Subcutaneous adipose tissue (tissue), 4 donors: ENCODE data around the gene SAMD14. TPM values are rescaled to one million over a fixed set of nuclear protein-coding genes. Genes with fewer than 3 reads are reported as not detected.

Source experiments
- total RNA-seq, 4 donors: library from RNA; depleted of rRNA; stranded (reverse); fragments of >200 nt; gene quantifications; one replicate each; pipeline ENCODE4 v1.1.0, GENCODE V29; 2016
- TF ChIP-seq, protein P1 (sequence below): fragments of 450-650 bp; IDR thresholded peaks from one replicate; pipeline ENCODE4 v1.5.1; 2016; ENCODE audit warnings: low read depth, mild to moderate bottlenecking, control low read depth, antibody characterized with exemption, moderate library complexity

Gene SAMD14
- total RNA-seq, 4 donors from 2014 or later, result 0.33 to 0.38 (median 0.34) TPM; not detected in 1

DNA sequence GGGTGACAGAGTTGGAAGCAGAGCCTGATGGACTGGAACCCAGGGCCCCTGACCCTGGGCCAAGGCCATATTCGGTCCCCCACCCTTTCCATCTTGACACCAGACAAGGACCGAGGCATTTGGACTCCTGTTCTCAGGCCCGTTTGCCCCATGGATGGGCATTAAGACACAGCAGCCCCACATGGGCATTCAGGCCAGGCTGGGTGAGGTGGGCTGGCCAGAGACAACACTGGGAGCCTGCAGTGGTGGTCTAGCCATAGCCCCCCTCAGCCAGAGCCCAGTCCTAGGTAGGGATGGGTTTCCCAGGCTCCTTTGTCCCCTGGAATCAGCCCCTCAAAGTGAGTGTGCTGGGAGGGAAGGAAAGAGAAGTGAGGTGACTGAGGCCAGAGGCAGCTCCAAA, 33.2 kb downstream of the SAMD14 start:
- TF ChIP-seq, protein P1, sequence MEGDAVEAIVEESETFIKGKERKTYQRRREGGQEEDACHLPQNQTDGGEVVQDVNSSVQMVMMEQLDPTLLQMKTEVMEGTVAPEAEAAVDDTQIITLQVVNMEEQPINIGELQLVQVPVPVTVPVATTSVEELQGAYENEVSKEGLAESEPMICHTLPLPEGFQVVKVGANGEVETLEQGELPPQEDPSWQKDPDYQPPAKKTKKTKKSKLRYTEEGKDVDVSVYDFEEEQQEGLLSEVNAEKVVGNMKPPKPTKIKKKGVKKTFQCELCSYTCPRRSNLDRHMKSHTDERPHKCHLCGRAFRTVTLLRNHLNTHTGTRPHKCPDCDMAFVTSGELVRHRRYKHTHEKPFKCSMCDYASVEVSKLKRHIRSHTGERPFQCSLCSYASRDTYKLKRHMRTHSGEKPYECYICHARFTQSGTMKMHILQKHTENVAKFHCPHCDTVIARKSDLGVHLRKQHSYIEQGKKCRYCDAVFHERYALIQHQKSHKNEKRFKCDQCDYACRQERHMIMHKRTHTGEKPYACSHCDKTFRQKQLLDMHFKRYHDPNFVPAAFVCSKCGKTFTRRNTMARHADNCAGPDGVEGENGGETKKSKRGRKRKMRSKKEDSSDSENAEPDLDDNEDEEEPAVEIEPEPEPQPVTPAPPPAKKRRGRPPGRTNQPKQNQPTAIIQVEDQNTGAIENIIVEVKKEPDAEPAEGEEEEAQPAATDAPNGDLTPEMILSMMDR, result no peak

DNA sequence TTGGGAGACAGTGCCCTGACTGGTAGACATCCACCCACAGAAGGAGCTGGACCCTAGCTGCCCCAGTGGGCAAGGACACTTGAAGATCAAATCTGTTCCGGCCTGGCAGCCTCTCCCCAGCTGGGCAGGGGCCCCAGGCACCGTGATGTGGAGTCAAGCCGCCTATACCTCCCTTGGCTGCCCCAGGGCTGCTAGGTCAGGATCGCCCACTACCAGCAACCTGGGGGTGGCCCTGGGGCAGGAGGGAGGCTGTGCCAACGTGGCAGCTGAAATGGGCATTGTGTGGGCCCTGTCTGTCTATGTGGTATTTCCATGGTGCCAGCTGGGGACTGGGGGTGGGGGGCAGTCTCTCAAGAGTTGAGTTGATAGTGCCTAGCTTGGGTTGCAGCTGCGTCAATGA, 33.9 kb downstream of the SAMD14 start:
- TF ChIP-seq, protein P1, result no peak

DNA sequence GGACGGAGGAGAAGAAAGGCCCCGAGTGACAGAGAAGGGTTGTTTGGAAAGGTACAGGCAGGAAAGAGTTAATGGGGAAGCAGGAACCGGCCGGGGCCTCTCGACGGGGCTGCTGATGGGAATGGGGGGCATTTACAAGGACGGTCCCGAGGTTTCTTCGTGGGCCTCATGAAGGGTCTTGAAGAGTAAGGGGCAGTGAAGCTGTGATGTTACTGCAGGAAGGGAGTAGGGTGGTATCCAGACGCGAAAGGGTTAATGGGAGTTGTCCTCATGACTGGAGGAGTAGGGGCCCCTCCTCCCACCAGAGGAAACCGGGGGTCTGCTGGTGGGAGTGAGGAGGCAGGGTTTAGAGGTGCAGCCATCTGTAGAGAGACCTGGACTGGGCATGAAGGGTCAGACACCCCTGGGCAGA, 34.3 kb downstream of the SAMD14 start:
- TF ChIP-seq, protein P1, result no peak

DNA sequence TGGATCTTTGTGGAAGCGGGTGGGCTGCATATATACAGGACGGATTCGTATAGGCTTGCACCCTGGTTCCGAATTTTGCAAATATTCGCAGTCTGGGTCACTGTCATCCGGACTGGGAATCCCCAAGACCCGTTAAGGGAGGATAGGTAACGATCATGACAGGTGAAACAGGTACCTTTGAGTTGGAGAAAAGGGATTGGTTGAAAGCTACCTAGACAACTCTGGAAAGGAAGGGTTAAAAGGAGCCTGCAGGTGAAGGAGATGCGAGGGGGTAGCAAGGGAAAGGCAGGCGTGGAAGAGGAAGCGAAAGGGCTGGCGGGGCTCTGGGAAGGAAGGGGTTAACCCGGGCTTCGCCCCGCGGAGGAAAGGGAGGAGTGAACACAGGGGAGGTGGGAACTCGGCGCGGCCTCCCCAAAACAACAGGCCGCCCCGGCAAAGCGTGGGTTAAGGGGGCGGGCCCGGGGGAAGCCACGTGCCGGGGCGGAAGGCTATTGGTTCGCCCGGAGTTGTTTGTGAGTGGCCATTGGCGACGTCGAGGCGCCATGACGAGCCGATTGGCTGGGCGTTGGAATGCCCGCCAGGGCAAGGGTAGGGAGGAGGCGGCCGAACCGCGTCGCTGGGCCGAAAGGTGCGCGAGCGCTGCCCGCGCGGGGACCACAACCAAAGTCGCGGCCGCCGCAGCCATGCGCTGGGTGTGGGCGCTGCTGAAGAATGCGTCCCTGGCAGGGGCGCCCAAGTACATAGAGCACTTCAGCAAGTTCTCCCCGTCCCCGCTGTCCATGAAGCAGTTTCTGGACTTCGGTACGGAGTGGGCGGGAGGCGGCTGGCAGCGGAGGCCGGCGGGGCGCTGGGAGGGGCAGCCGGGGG, 35.0 kb downstream of the SAMD14 start, which contains the start of gene PDK2:
TSS of gene PDK2 (plus strand) at position 599 of the 867 bp plus-strand sequence. CDS start at position 684, 85 bp downstream.
- TF ChIP-seq, protein P1, result no peak

DNA sequence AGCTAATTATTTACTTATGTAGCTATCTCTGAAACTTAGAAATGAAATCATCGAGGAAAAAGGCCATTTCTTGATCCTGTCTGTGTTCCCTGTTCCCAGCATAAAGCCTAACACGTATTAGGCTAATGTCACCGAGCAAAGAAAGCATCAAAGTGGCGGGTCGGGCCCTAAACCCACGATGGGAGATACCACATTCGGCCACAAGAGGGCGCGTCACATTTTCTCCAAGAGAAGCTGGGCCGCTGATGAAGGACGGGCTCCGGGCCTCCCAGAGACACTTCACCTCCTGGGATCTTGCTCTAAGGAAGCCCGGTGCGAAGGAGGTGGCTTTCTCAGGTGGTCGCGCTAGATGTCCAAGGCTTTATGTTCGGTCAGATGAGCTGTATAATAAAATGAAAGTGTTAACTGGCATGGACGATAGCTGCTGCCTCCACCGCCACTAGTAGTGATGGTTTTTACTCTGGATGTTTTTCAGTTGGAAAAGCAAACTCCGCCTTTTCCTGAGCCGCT, 35.7 kb downstream of the SAMD14 start:
- TF ChIP-seq, protein P1, result no peak

DNA sequence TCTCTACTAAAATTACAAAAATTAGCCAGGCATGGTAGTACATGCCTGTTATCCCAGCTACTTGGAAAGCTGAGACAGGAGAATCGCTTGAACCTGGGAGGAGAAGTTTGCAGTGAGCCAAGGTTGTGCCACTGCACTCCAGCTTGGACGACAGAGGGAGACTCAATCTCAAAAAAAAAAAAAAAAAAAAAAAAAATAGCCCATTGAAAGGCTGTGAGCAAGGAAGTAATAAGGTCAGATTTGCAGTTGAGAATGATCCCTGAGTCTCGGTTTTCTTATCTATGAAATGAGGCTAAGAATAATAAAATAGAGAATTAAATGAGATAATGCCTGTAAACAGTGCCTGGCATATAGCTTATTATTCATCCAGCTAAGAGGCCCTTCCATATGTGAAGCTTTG, 36.2 kb downstream of the SAMD14 start:
- TF ChIP-seq, protein P1, result no peak

DNA sequence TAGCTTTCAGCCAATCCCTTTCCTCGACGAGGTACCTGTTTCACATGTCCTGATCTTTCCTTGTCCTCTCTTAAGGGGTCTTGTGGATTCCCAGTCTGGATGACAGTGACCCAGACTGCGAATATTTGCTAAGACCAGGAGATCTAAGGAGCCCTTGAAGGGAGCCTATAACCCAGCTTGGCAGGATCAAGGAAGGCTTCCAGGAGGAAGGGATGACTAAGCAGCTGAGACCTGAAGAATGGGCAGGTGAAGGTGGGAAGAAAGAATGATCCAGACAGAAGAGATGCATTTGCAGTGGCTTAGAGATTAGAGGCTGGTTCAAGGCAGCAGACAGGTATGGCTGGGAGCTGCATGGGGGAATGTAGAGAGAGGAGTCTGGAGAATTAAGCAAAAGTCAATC, 36.7 kb downstream of the SAMD14 start:
- TF ChIP-seq, protein P1, result no peak
